Gastroesophageal sphincter (tissue), 4 donors: Measurements from ENCODE around the gene TOMM7. TPM values are rescaled to one million over a fixed set of nuclear protein-coding genes. Genes with fewer than 3 reads are reported as not detected.
"Not testable (repeated sequence)": the region's sequence is repeated elsewhere in the genome, so short reads cannot be mapped to it uniquely, and the experiment has no call there.

Experiments used
- ATAC-seq: fragments of 150-250 bp; one replicate; pipeline ENCODE4 v1.9.1; 2016; ENCODE audit warnings: mild to moderate bottlenecking, moderate library complexity
- H3K27ac ChIP-seq, 4 donors: fragments of 200-600 bp; sonication (generic) in 3 of 4; 1 replicate in 3 of 4; 2 replicates in 1 of 4; pipeline ENCODE4 v1.5.1; 2016 to 2019
- H3K27me3 ChIP-seq: fragments of 200-600 bp; sonication (generic); one replicate; pipeline ENCODE4 v1.5.1; 2019
- H3K36me3 ChIP-seq, 2 donors: fragments of 200-600 bp; sonication (generic); one replicate each; pipeline ENCODE4 v1.5.1; 2019; ENCODE audit warnings: control low read depth in 1 of 2
- H3K4me1 ChIP-seq, 3 donors: fragments of 200-600 bp; sonication (generic); 1 replicate in 2 of 3; 2 replicates in 1 of 3; pipeline ENCODE4 v1.5.1; 2016 to 2019; ENCODE audit warnings: control low read depth in 2 of 3
- H3K4me3 ChIP-seq, 2 donors: fragments of 200-600 bp; sonication (generic); one replicate each; pipeline ENCODE4 v1.5.1; 2019; ENCODE audit warnings: mild to moderate bottlenecking in 1 of 2, moderate library complexity in 1 of 2
- H3K9me3 ChIP-seq, 3 donors: fragments of 200-600 bp; sonication (generic); one replicate each; pipeline ENCODE4 v1.5.1; 2017 to 2019; ENCODE audit warnings: control low read depth in 2 of 3
- CTCF ChIP-seq, 4 experiments: fragments of 200-600 bp in 2 of 4; fragments of 450-650 bp in 2 of 4; sonication (generic) in 1 of 4; IDR thresholded peaks; one replicate each; pipeline ENCODE4 v1.5.1; 2017 to 2019; ENCODE audit warnings: antibody characterized with exemption in 4 of 4, mild to moderate bottlenecking in 2 of 4, moderate library complexity in 2 of 4
- EP300 ChIP-seq: sonication (generic); formaldehyde crosslinking; IDR thresholded peaks from one replicate; pipeline ENCODE4 v1.6.1; 2017; ENCODE audit warnings: antibody characterized with exemption, mild to moderate bottlenecking
- POLR2A ChIP-seq, 2 donors: fragments of 450-650 bp; IDR thresholded peaks; one replicate each; pipeline ENCODE4 v1.6.1; 2017; ENCODE audit warnings: antibody characterized with exemption in 2 of 2, mild to moderate bottlenecking in 2 of 2, moderate library complexity in 1 of 2
- POLR2AphosphoS5 ChIP-seq: sonication (generic); formaldehyde crosslinking; IDR thresholded peaks from one replicate; pipeline ENCODE4 v1.6.1; 2017; ENCODE audit warnings: antibody characterized with exemption
- WGBS, 2 donors: methylation state at CpG; one replicate each; pipeline ENCODE4 v1.1.5; 2018; ENCODE audit warnings: low coverage in 1 of 2; 5-methylcytosine and 5-hydroxymethylcytosine counted together
- total RNA-seq, 4 donors: library from RNA; depleted of rRNA; stranded (reverse); fragments of >200 nt; gene quantifications; one replicate each; pipeline ENCODE4 v1.1.0, GENCODE V29; 2016

The TOMM7 gene
- total RNA-seq, 4 donors from 2014 or later = 121 to 340 (median 231) TPM

GRCh38 chr7:22805227-22805626 lies 17.4 kb downstream of the TOMM7 start:
- no peak for ATAC-seq
- TF ChIP-seq EP300 (no peak), POLR2AphosphoS5 (no peak), POLR2A (IDR thresholded peaks at IDR 0.05) (no peak), CTCF (IDR thresholded peaks at IDR 0.05) (no peak)
- Histone ChIP-seq H3K27me3 (no peaks in the 10 kb centered on the region), H3K4me3 (no peak overlapping the region), H3K4me1 (no peaks in the 10 kb centered on the region), H3K36me3 (no peaks in the 10 kb centered on the region), H3K9me3 (no peaks in the 10 kb centered on the region), H3K27ac (no peak overlapping the region)
- 72 to 94% methylated on average over 2 of the region's 2 CpGs for WGBS, 2 donors

GRCh38 chr7:22802831-22803230 lies 19.8 kb downstream of the TOMM7 start:
- H3K36me3 ChIP-seq, ATAC-seq, H3K4me3 ChIP-seq, H3K4me1 ChIP-seq, H3K27me3 ChIP-seq, H3K27ac ChIP-seq, H3K9me3 ChIP-seq: not testable (repeated sequence)
- WGBS, 2 donors = 73 to 77% methylated on average over 4 of the region's 4 CpGs

- Histone ChIP-seq H3K27me3 (no peaks in the 10 kb centered on the region), H3K36me3 (no peaks in the 10 kb centered on the region), H3K27ac (no peak overlapping the region), H3K4me3 (no peak overlapping the region), H3K4me1 (no peaks in the 10 kb centered on the region), H3K9me3 (no peaks in the 10 kb centered on the region)
- TF ChIP-seq EP300 = no peak
- ATAC-seq = no peak
- 100% methylated on average over 1 to 3 of the region's 4 CpGs for WGBS, 2 donors
These were observed 20.2 kb downstream of the TOMM7 start for GRCh38 chr7:22802426-22802825.

DNA sequence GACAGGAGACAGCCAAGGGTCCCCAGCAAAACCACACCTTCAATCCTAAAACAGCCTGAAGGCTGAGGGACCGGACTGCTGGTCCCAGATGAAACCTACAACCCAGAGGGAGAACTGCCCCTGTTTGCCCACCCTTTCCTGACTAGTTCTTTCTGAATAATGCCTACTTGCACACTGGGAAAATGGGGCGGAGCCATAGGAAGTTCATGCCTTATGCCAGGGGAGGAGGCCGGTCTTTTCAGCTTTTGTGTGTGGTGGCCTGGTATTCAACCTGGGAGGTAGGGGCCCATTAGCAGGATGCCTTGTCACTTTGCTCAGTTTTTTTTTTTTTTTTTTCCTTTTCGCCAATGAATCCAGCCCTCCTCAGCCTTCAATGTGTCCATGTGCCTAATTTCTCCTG lies 20.7 kb downstream of the TOMM7 start:
- no peaks in the 10 kb centered on the region for H3K4me1 ChIP-seq
- no peak overlapping the region for H3K4me3 ChIP-seq
- no peak overlapping the region for H3K27ac ChIP-seq
- no peaks in the 10 kb centered on the region for H3K9me3 ChIP-seq
- no peak for ATAC-seq
- TF ChIP-seq POLR2A (IDR thresholded peaks at IDR 0.05) (no peak), CTCF (IDR thresholded peaks at IDR 0.05) (no peak), EP300 (no peak), POLR2AphosphoS5 (no peak)
- WGBS, 2 donors = 100% methylated on average over 2 to 3 of the region's 4 CpGs
- H3K36me3 ChIP-seq = no peaks in the 10 kb centered on the region
- no peaks in the 10 kb centered on the region for H3K27me3 ChIP-seq

GRCh38 chr7:22799633-22800032 lies 23.0 kb downstream of the TOMM7 start:
- no peak for ATAC-seq
- Histone ChIP-seq H3K27me3 (no peaks in the 10 kb centered on the region), H3K27ac (no peak overlapping the region), H3K4me3 (no peak overlapping the region), H3K36me3 (no peaks in the 10 kb centered on the region), H3K9me3 (no peaks in the 10 kb centered on the region), H3K4me1 (no peaks in the 10 kb centered on the region)
- TF ChIP-seq CTCF (IDR thresholded peaks at IDR 0.05) (no peak), POLR2AphosphoS5 (no peak), EP300 (no peak), POLR2A (IDR thresholded peaks at IDR 0.05) (no peak)
- 83 to 92% methylated on average over 1 to 2 of the region's 2 CpGs for WGBS, 2 donors

DNA sequence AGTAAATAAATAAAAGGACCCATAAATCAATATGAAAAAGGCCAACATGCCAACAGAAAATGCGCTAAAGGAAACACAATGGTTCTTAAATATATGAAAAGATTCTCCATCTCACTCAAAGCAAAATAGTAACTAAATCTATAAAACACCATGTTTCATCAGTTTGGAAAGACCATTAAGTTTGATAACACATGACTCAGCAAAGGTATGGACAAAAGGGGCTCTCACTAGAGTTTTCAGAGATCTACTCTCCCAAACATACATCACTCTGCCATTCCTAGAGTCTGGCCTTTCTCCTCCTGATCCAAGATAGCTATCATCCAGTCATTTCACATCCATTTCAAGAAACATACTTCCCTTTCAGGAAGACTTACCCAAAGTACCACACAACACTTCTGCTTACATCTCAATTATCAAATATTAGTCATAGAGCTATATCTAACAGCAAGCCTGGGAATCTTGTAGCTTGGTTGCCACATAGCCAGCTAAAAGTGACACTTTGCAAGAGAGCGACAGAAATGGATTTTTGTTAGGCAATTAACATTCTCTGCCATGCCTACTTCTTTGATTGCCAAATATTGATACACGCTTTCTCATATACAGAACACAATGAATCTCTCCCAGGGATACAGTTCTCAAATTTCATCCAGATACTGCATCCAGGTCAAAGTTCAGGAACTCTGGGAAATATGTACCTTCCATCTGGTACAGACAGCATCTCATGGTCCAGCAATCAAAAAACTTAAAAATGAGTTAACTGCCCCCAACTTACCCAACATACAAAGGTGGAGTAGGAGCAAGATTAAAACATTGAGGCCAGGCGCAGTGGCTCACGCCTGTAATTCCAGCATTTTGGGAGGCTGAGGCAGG lies 28.8 kb downstream of the TOMM7 start:
- Histone ChIP-seq H3K4me1 (no peaks in the 10 kb centered on the region), H3K36me3 (no peaks in the 10 kb centered on the region), H3K4me3 (no peak overlapping the region), H3K27ac (no peak overlapping the region), H3K9me3 (no peaks in the 10 kb centered on the region), H3K27me3 (no peaks in the 10 kb centered on the region)
- 90 to 93% methylated on average over 4 of the region's 5 CpGs for WGBS, 2 donors
- TF ChIP-seq POLR2AphosphoS5 = no peak
- no peak for TF ChIP-seq CTCF (IDR thresholded peaks at IDR 0.05)
- no peak for TF ChIP-seq EP300
- no peak for TF ChIP-seq POLR2A (IDR thresholded peaks at IDR 0.05)
- no peak for ATAC-seq
